ENCODE results near the gene STAM. TPM values are rescaled to one million over a fixed set of nuclear protein-coding genes. Genes with fewer than 3 reads are reported as not detected.
A peak's percentile ranks its signal among the peaks of the same experiment; 100 is the strongest.

The STAM gene
- total and polyA plus RNA-seq, 2 donors (not counting 3 experiments of a cell fraction or from before 2014, with no cell fraction given), result 17.7 to 20.0 TPM

- CTCF ChIA-PET, result interaction anchor here (2.4 kb wide), 1 partner anchor 11 kb away, joined by 11 read pairs; no protein-coding TSS in a partner anchor
These were observed 43.3 kb downstream of the STAM start for GRCh38 chr10:17687117-17687831.

GRCh38 chr10:17689137-17689536 is 45.2 kb downstream of the STAM start:
- Histone ChIP-seq H3K4me2 (ENCODE audit: insufficient read depth, low read length) (no peak overlapping the region), H3K9ac (replicated peaks; ENCODE audit: extremely low read depth, insufficient read depth, low read length) (no peak overlapping the region), H3K79me2 (ENCODE audit: control insufficient read depth, insufficient read depth, low read length) (peaks cover 3% of the 10 kb centered on the region), H3K9me1 (replicated peaks; ENCODE audit: control insufficient read depth, extremely low read depth, insufficient read depth, low read length) (no peaks in the 10 kb centered on the region), H3K9me3 (replicated peaks; ENCODE audit: control insufficient read depth, insufficient read depth, low read length) (no peaks in the 10 kb centered on the region), H3K4me1 (ENCODE audit: control insufficient read depth, extremely low read depth, insufficient read depth, low read length) (no peaks in the 10 kb centered on the region), H2AFZ (ENCODE audit: low read depth, low read length) (no peak overlapping the region), H3K36me3 (ENCODE audit: control insufficient read depth in 2 of 2, extremely low read depth in 1 of 2, insufficient read depth in 2 of 2, low read length in 2 of 2) (peaks cover 0 to 2% of the 10 kb centered on the region in 2 experiments), H3K4me3 (replicated peaks in 1 of 3; ENCODE audit: insufficient read depth in 1 of 3, low read depth in 1 of 3, low read length in 3 of 3) (no peak overlapping the region), H4K20me1 (replicated peaks; ENCODE audit: control insufficient read depth, extremely low read depth, insufficient read depth, low read length) (no peaks in the 10 kb centered on the region), H3K27me3 (ENCODE audit: control insufficient read depth in 2 of 2, insufficient read depth in 2 of 2, low read length in 2 of 2) (no peaks in the 10 kb centered on the region), H3K27ac (ENCODE audit: insufficient read depth, low read depth, low read length) (no peak overlapping the region)
- ChIA-PET POLR2A (no interaction called here), CTCF (interaction anchor here (1.1 to 2.4 kb wide), 3 partner anchors 10 to 23 kb away, joined by 3 to 11 read pairs (median 3); no protein-coding TSS in a partner anchor)
- TF ChIP-seq POLR2AphosphoS5 (IDR thresholded peaks at IDR 0.05; ENCODE audit: insufficient read depth, low read depth, low read length), result no peak
- TF ChIP-seq, protein P1, sequence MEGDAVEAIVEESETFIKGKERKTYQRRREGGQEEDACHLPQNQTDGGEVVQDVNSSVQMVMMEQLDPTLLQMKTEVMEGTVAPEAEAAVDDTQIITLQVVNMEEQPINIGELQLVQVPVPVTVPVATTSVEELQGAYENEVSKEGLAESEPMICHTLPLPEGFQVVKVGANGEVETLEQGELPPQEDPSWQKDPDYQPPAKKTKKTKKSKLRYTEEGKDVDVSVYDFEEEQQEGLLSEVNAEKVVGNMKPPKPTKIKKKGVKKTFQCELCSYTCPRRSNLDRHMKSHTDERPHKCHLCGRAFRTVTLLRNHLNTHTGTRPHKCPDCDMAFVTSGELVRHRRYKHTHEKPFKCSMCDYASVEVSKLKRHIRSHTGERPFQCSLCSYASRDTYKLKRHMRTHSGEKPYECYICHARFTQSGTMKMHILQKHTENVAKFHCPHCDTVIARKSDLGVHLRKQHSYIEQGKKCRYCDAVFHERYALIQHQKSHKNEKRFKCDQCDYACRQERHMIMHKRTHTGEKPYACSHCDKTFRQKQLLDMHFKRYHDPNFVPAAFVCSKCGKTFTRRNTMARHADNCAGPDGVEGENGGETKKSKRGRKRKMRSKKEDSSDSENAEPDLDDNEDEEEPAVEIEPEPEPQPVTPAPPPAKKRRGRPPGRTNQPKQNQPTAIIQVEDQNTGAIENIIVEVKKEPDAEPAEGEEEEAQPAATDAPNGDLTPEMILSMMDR (IDR thresholded peaks at IDR 0.05; ENCODE audit: extremely low read depth in 1 of 2, insufficient read depth in 1 of 2, low read depth in 1 of 2, low read length in 2 of 2), result no peak
- TF ChIP-seq GATA2 (IDR thresholded peaks at IDR 0.05; ENCODE audit: insufficient read depth, insufficient read length, low read depth, low read length), result no peak
- no peak for TF ChIP-seq POLR2A (IDR thresholded peaks at IDR 0.05; ENCODE audit: low read depth, low read length)
- TF ChIP-seq MYC (IDR thresholded peaks at IDR 0.05; ENCODE audit: low read depth, low read length), result no peak
- TF ChIP-seq JUN (IDR thresholded peaks at IDR 0.05; ENCODE audit: borderline replicate concordance, insufficient read depth, insufficient read length, low read depth), result no peak
- no peak for TF ChIP-seq EZH2 (IDR thresholded peaks at IDR 0.05; ENCODE audit: borderline replicate concordance, low read depth, low read length, severe bottlenecking)
- TF ChIP-seq FOS (IDR thresholded peaks at IDR 0.05; ENCODE audit: borderline replicate concordance, insufficient read depth, low read length), result no peak
- no peak for TF ChIP-seq MAX (IDR thresholded peaks at IDR 0.05; ENCODE audit: insufficient read depth, insufficient read length)
- FAIRE-seq (no peak), DNase-seq (ENCODE audit: low read depth, low spot score) (no peak)
- intact Hi-C loops (cut with micrococcal nuclease) (no loop called here), dilution Hi-C loops (cut with MboI; ENCODE audit: extremely low pct_ligation_motif_present, low sequenced_read_pairs) (no loop called here)
- no TSS peak for BruUV-seq (replicated peaks)

More at GRCh38 chr10:17687117-17687831, 43.3 kb downstream of the STAM start:
- intact Hi-C loops (cut with micrococcal nuclease), result no loop called here
- peaks cover 17% of the 10 kb centered on the region for H3K79me2 ChIP-seq (ENCODE audit: control insufficient read depth, insufficient read depth, low read length)
- no peak overlapping the region for H2AFZ ChIP-seq (ENCODE audit: low read depth, low read length)
- POLR2A ChIA-PET, result no interaction called here
- H3K9me3 ChIP-seq (replicated peaks; ENCODE audit: control insufficient read depth, insufficient read depth, low read length), result no peaks in the 10 kb centered on the region
- DNase-seq (ENCODE audit: low read depth, low spot score) (no peak), FAIRE-seq (no peak)
- dilution Hi-C loops (cut with MboI; ENCODE audit: extremely low pct_ligation_motif_present, low sequenced_read_pairs), result no loop called here
- BruUV-seq (replicated peaks), result TSS peak; percentile 14
- no peak for TF ChIP-seq POLR2AphosphoS5 (IDR thresholded peaks at IDR 0.05; ENCODE audit: insufficient read depth, low read depth, low read length)
- TF ChIP-seq MYC (IDR thresholded peaks at IDR 0.05; ENCODE audit: low read depth, low read length), result no peak
- no peak for TF ChIP-seq EZH2 (IDR thresholded peaks at IDR 0.05; ENCODE audit: borderline replicate concordance, low read depth, low read length, severe bottlenecking)
- H3K9ac ChIP-seq (replicated peaks; ENCODE audit: extremely low read depth, insufficient read depth, low read length), result no peak overlapping the region
- no peak overlapping the region for H3K4me2 ChIP-seq (ENCODE audit: insufficient read depth, low read length)
- no peaks in the 10 kb centered on the region for H3K27me3 ChIP-seq (ENCODE audit: control insufficient read depth in 2 of 2, insufficient read depth in 2 of 2, low read length in 2 of 2)
- H3K9me1 ChIP-seq (replicated peaks; ENCODE audit: control insufficient read depth, extremely low read depth, insufficient read depth, low read length), result no peaks in the 10 kb centered on the region
- H3K4me1 ChIP-seq (ENCODE audit: control insufficient read depth, extremely low read depth, insufficient read depth, low read length), result peaks cover 2% of the 10 kb centered on the region
- no peak overlapping the region for H3K27ac ChIP-seq (ENCODE audit: insufficient read depth, low read depth, low read length)
- H4K20me1 ChIP-seq (replicated peaks; ENCODE audit: control insufficient read depth, extremely low read depth, insufficient read depth, low read length), result no peaks in the 10 kb centered on the region
- peaks cover 0 to 2% of the 10 kb centered on the region in 2 experiments for H3K36me3 ChIP-seq (ENCODE audit: control insufficient read depth in 2 of 2, extremely low read depth in 1 of 2, insufficient read depth in 2 of 2, low read length in 2 of 2)
- H3K4me3 ChIP-seq (replicated peaks in 1 of 3; ENCODE audit: insufficient read depth in 1 of 3, low read depth in 1 of 3, low read length in 3 of 3), result no peak overlapping the region
